AML-193 (cell line): Measurements from ENCODE around the gene VPS33B.
"Not testable (repeated sequence)": the region's sequence is repeated elsewhere in the genome, so short reads cannot be mapped to it uniquely, and the experiment has no call there.

Source experiments
- DNase-seq, 2 experiments: peaks; one replicate each; lab custom pipeline; 2025; lab: John Stamatoyannopoulos, UW

Gene VPS33B

GRCh38 chr15:91031796-91032195 lies 9.4 kb upstream of the VPS33B start:
- no peak for DNase-seq

GRCh38 chr15:91027677-91028076 lies 5.3 kb upstream of the VPS33B start:
- no peak for DNase-seq

GRCh38 chr15:91023720-91024119 lies 1.3 kb upstream of the VPS33B start:
- DNase-seq, result no peak

- DNase-seq, result no peak
Observed at GRCh38 chr15:91022832-91023129, 387 bp upstream of the VPS33B start.

- DNase-seq, result no peak
Observed at GRCh38 chr15:91021516-91022074, 799 bp downstream of the VPS33B start.

GRCh38 chr15:91018158-91018557 lies 4.2 kb downstream of the VPS33B start:
- no peak for DNase-seq

- DNase-seq, result no peak
Observed at GRCh38 chr15:91017716-91018115, 4.7 kb downstream of the VPS33B start.

GRCh38 chr15:91013701-91014100 lies 8.7 kb downstream of the VPS33B start:
- not testable (repeated sequence) for DNase-seq

GRCh38 chr15:91007266-91007665 lies 15.1 kb downstream of the VPS33B start:
- DNase-seq, result no peak

- DNase-seq, result no peak
Observed at GRCh38 chr15:91001209-91001608, 21.2 kb downstream of the VPS33B start.

- no peak for DNase-seq
Observed at GRCh38 chr15:90998737-90999136, 23.7 kb downstream of the VPS33B start.

GRCh38 chr15:90994417-90995311 lies 27.7 kb downstream of the VPS33B start, which contains the start of gene PRC1:
PRC1 (minus strand) TSS chr15:90994535; CDS start chr15:90994417, 118 bp downstream.
- peak; percentile 96 for DNase-seq

- no peak for DNase-seq
Observed at GRCh38 chr15:90994059-90994416, 28.4 kb downstream of the VPS33B start.

GRCh38 chr15:90991587-90992285 lies 30.7 kb downstream of the VPS33B start:
- no peak for DNase-seq

GRCh38 chr15:90990446-90990845 lies 31.9 kb downstream of the VPS33B start:
- DNase-seq, result no peak

GRCh38 chr15:90989040-90989768 lies 33.2 kb downstream of the VPS33B start:
- DNase-seq, result peak; percentile 21 to 57

GRCh38 chr15:90988296-90988695 lies 34.1 kb downstream of the VPS33B start:
- DNase-seq, result no peak

- DNase-seq, result no peak
Observed at GRCh38 chr15:90987561-90988141, 34.7 kb downstream of the VPS33B start.

GRCh38 chr15:90986790-90987507 lies 35.4 kb downstream of the VPS33B start:
- DNase-seq, result no peak

GRCh38 chr15:90982135-90982534 lies 40.3 kb downstream of the VPS33B start:
- DNase-seq, result peak; percentile 16 to 25

- DNase-seq, result no peak
Observed at GRCh38 chr15:90981681-90982080, 40.7 kb downstream of the VPS33B start.
